ENCODE data around the gene CXCL9.

GRCh38 chr4:75985116-75985515, 22.2 kb downstream of the CXCL9 start:
- TF ChIP-seq, protein P1, sequence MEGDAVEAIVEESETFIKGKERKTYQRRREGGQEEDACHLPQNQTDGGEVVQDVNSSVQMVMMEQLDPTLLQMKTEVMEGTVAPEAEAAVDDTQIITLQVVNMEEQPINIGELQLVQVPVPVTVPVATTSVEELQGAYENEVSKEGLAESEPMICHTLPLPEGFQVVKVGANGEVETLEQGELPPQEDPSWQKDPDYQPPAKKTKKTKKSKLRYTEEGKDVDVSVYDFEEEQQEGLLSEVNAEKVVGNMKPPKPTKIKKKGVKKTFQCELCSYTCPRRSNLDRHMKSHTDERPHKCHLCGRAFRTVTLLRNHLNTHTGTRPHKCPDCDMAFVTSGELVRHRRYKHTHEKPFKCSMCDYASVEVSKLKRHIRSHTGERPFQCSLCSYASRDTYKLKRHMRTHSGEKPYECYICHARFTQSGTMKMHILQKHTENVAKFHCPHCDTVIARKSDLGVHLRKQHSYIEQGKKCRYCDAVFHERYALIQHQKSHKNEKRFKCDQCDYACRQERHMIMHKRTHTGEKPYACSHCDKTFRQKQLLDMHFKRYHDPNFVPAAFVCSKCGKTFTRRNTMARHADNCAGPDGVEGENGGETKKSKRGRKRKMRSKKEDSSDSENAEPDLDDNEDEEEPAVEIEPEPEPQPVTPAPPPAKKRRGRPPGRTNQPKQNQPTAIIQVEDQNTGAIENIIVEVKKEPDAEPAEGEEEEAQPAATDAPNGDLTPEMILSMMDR (IDR thresholded peaks at IDR 0.05): no peak
- no peak for TF ChIP-seq POLR2A (IDR thresholded peaks at IDR 0.05)

Measured in uterus (tissue), 2 donors.